HepG2 (cell line): Measurements from ENCODE around the gene ITPK1. TPM values are rescaled to one million over a fixed set of nuclear protein-coding genes. Genes with fewer than 3 reads are reported as not detected.

Experiments
- CBX2 ChIP-seq, 2 experiments: fragments of 200-600 bp in 1 of 2; sonication (generic); formaldehyde crosslinking in 1 of 2; IDR thresholded peaks; 2 replicates each; pipeline versions ENCODE4 v1.7.0 to v1.8.1; 2018 to 2022; ENCODE audit warnings: low read depth in 2 of 2, low read length in 1 of 2, mild to moderate bottlenecking in 1 of 2, missing genetic modification reagents in 1 of 2
- ETV5 ChIP-seq: IDR thresholded peaks from 2 replicates; pipeline ENCODE4 v1.6.1; 2018; ENCODE audit warnings: missing biosample characterization, missing genetic modification reagents, inconsistent platforms, borderline replicate concordance
- FOXK1 ChIP-seq: sonication (generic); formaldehyde crosslinking; IDR thresholded peaks from 2 replicates; pipeline ENCODE4 v1.4.0; 2020; ENCODE audit warnings: low read depth, missing genetic modification reagents, borderline replicate concordance
- FOXK2 ChIP-seq: fragments of 450-650 bp; IDR thresholded peaks from 2 replicates; pipeline ENCODE4 v1.6.1; 2016
- GABPA ChIP-seq, 2 experiments: IDR thresholded peaks; 2 replicates each; pipeline ENCODE4 v1.6.1; 2011 to 2016; ENCODE audit warnings: low read depth in 2 of 2, low read length in 1 of 2, missing biosample characterization in 1 of 2, missing genetic modification characterization in 1 of 2
- HCFC1 ChIP-seq: fragments of 150-350 bp; IDR thresholded peaks from 2 replicates; pipeline ENCODE4 v1.6.1; 2014; ENCODE audit warnings: low read depth, low read length
- IRX3 ChIP-seq: sonication (generic); formaldehyde crosslinking; IDR thresholded peaks from 2 replicates; pipeline ENCODE4 v1.8.1; 2023; ENCODE audit warnings: mild to moderate bottlenecking, low read depth, missing genetic modification reagents, borderline replicate concordance
- KMT2B ChIP-seq: IDR thresholded peaks from 2 replicates; pipeline ENCODE4 v1.6.1; 2016; ENCODE audit warnings: missing genetic modification reagents, missing compliant biosample characterization
- NAIF1 ChIP-seq: sonication (generic); formaldehyde crosslinking; IDR thresholded peaks from 2 replicates; pipeline ENCODE4 v1.5.0; 2020; ENCODE audit warnings: mild to moderate bottlenecking, missing genetic modification reagents, borderline replicate concordance
- NFYC ChIP-seq: IDR thresholded peaks from 2 replicates; pipeline ENCODE4 v1.6.1; 2016; ENCODE audit warnings: missing genetic modification reagents, missing compliant biosample characterization
- NRL ChIP-seq: sonication (generic); formaldehyde crosslinking; IDR thresholded peaks from 2 replicates; pipeline ENCODE4 v1.5.0; 2020; ENCODE audit warnings: missing genetic modification reagents, mild to moderate bottlenecking, moderate library complexity, borderline replicate concordance
- RAD21 ChIP-seq: fragments of 450-650 bp; formaldehyde crosslinking; IDR thresholded peaks from 2 replicates; pipeline ENCODE4 v1.5.0; 2020; ENCODE audit warnings: mild to moderate bottlenecking
- RARG ChIP-seq: sonication (generic); formaldehyde crosslinking; IDR thresholded peaks from 2 replicates; pipeline ENCODE4 v1.4.0; 2020; ENCODE audit warnings: low read depth, mild to moderate bottlenecking, missing genetic modification reagents
- SMAD9 ChIP-seq: sonication (generic); formaldehyde crosslinking; IDR thresholded peaks from 2 replicates; pipeline ENCODE4 v1.5.1; 2020; ENCODE audit warnings: mild to moderate bottlenecking, missing genetic modification reagents
- SOX5 ChIP-seq: IDR thresholded peaks from 2 replicates; pipeline ENCODE4 v1.6.1; 2016; ENCODE audit warnings: borderline replicate concordance
- SPEN ChIP-seq: sonication (generic); formaldehyde crosslinking; IDR thresholded peaks from 2 replicates; pipeline ENCODE4 v1.5.1; 2020; ENCODE audit warnings: low read depth, mild to moderate bottlenecking, missing genetic modification reagents
- ZFP41 ChIP-seq: sonication (generic); formaldehyde crosslinking; IDR thresholded peaks from 2 replicates; pipeline ENCODE4 v1.4.0; 2020; ENCODE audit warnings: mild to moderate bottlenecking, missing genetic modification reagents, borderline replicate concordance
- ZNF234 ChIP-seq: sonication (generic); formaldehyde crosslinking; conservative IDR thresholded peaks from 2 replicates; pipeline ENCODE4 v1.5.1; 2020; ENCODE audit warnings: mild to moderate bottlenecking, missing genetic modification reagents
- ZNF431 ChIP-seq: sonication (generic); formaldehyde crosslinking; IDR thresholded peaks from 2 replicates; pipeline ENCODE4 v1.9.0; 2022; ENCODE audit warnings: missing genetic modification reagents, low read depth, mild to moderate bottlenecking, borderline replicate concordance
- ZNF562 ChIP-seq: sonication (generic); formaldehyde crosslinking; IDR thresholded peaks from 2 replicates; pipeline ENCODE4 v1.8.0; 2022; ENCODE audit warnings: missing genetic modification reagents, borderline replicate concordance
- polyA plus RNA-seq, 8 experiments: library from polyadenylated mRNA; depleted of rRNA in 3 of 8; stranded (reverse) in 7 of 8; unstranded in 1 of 8; fragments of >200 nt; fragmentation: Illumina TruSeq in 4 of 8; extraction: Trizol in 4 of 8; gene quantifications; 2 replicates each; pipeline versions ENCODE4 v1.2.1 to v1.2.3, GENCODE V29; 2011 to 2016; ENCODE audit warnings: low read depth in 4 of 8, missing spikeins in 1 of 8, mixed read lengths in 1 of 8; ENCODE audit not compliant: insufficient read depth in 1 of 8
- total RNA-seq, 5 experiments: library from RNA; depleted of rRNA; stranded (reverse); fragments of >200 nt; fragmentation: Illumina TruSeq; extraction: Trizol; gene quantifications; 2 replicates each; pipeline ENCODE4 v1.2.3, GENCODE V29; 2016; ENCODE audit warnings: low read depth in 1 of 5
- TF ChIP-seq, protein P1 (sequence below): sonication (generic); formaldehyde crosslinking; IDR thresholded peaks from 2 replicates; pipeline ENCODE4 v1.4.0; 2020; ENCODE audit warnings: mild to moderate bottlenecking, missing genetic modification reagents
- TF ChIP-seq, protein P2 (sequence below): IDR thresholded peaks from 2 replicates; pipeline ENCODE4 v1.6.1; 2016; ENCODE audit warnings: low read depth, control low read depth
- TF ChIP-seq, protein P3 (sequence below): sonication (generic); formaldehyde crosslinking; IDR thresholded peaks from 2 replicates; pipeline ENCODE4 v1.8.1; 2023; ENCODE audit warnings: mild to moderate bottlenecking, inconsistent platforms, moderate library complexity, missing genetic modification reagents, borderline replicate concordance
- TF ChIP-seq, protein P4 (sequence below): sonication (generic); formaldehyde crosslinking; IDR thresholded peaks from 2 replicates; pipeline ENCODE4 v1.4.0; 2020; ENCODE audit warnings: missing genetic modification reagents

The ITPK1 gene
- total and polyA plus RNA-seq, 2 of the 13 experiments (the other 11 are each of a cell fraction or from before 2014, with no cell fraction given), result 20.5 to 47.5 TPM

DNA sequence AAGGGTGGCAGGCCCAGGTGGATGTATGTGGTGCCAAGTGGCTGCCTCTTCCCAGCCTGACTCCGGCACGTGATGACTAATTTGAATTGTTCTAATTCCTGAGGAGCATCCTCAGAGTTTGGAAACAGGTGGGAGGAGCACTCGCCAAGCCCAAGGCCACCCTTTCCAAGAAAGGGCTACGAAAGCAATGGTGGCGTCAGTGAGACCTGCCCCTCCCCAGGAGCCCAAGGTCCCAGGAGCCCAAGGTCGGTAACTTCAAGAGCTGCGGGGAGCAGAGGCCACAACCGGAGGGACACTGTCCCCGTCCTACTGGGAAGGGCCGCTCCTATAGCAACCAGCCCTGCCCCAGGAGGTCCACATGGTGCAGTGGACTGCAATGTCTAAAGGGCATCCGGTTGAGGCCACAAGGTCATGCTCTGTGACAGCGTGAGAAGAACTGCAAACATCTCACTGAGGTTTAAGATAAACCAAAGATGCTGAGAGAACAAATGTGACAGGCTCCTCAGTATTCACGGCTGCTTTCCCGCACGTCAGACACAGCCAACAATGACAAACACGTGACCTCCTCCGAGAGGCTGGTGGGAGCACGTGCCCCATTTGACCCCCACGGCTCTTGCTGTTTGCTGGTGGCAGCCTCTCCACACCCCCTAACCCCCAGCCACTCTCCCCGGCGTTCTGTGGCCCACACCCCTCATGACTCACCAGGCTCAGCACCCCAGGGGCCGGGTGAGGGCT, 79.6 kb downstream of the ITPK1 start (continued):
- TF ChIP-seq, protein P1, sequence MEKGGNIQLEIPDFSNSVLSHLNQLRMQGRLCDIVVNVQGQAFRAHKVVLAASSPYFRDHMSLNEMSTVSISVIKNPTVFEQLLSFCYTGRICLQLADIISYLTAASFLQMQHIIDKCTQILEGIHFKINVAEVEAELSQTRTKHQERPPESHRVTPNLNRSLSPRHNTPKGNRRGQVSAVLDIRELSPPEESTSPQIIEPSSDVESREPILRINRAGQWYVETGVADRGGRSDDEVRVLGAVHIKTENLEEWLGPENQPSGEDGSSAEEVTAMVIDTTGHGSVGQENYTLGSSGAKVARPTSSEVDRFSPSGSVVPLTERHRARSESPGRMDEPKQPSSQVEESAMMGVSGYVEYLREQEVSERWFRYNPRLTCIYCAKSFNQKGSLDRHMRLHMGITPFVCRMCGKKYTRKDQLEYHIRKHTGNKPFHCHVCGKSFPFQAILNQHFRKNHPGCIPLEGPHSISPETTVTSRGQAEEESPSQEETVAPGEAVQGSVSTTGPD (CRISPR knock-in tag), result 0 out of 2 replicates have a peak, but pooled peaks have one; percentile 36
- TF ChIP-seq RAD21 (CRISPR knock-in tag) (no peak), NAIF1 (no peak), SPEN (CRISPR knock-in tag) (peak; percentile 53; the same call in 1 of the 2 replicates), HCFC1 (no peak), SMAD9 (CRISPR knock-in tag) (no peak), FOXK1 (CRISPR knock-in tag) (peak; percentile 71; the same call in 1 of the 2 replicates), ETV5 (peak; percentile 99), SOX5 (CRISPR knock-in tag) (peak; percentile 85), NRL (CRISPR knock-in tag) (no peak; the same call in 1 of the 2 replicates), IRX3 (CRISPR knock-in tag) (no peak), FOXK2 (peak; percentile 31; the same call in 1 of the 2 replicates), ZNF431 (no peak), NFYC (CRISPR knock-in tag) (no peak), RARG (no peak), ZNF234 (CRISPR knock-in tag) (no peak), CBX2 (IDR thresholded peaks at IDR 0.05; ENCODE audit: low read depth, low read length) (no peak), CBX2 (CRISPR knock-in tag; IDR thresholded peaks at IDR 0.05; ENCODE audit: low read depth) (no peak), GABPA (IDR thresholded peaks at IDR 0.05; ENCODE audit: low read depth, low read length) (no peak), GABPA (CRISPR knock-in tag; IDR thresholded peaks at IDR 0.05; ENCODE audit: low read depth) (no peak), ZNF562 (CRISPR knock-in tag) (no peak), ZFP41 (CRISPR knock-in tag) (peak; percentile 83; the same call in 1 of the 2 replicates), KMT2B (no peak)
- TF ChIP-seq, protein P2, sequence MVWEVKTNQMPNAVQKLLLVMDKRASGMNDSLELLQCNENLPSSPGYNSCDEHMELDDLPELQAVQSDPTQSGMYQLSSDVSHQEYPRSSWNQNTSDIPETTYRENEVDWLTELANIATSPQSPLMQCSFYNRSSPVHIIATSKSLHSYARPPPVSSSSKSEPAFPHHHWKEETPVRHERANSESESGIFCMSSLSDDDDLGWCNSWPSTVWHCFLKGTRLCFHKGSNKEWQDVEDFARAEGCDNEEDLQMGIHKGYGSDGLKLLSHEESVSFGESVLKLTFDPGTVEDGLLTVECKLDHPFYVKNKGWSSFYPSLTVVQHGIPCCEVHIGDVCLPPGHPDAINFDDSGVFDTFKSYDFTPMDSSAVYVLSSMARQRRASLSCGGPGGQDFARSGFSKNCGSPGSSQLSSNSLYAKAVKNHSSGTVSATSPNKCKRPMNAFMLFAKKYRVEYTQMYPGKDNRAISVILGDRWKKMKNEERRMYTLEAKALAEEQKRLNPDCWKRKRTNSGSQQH (CRISPR knock-in tag), result peak; percentile 67; the same call in 1 of the 2 replicates
- TF ChIP-seq, protein P3, sequence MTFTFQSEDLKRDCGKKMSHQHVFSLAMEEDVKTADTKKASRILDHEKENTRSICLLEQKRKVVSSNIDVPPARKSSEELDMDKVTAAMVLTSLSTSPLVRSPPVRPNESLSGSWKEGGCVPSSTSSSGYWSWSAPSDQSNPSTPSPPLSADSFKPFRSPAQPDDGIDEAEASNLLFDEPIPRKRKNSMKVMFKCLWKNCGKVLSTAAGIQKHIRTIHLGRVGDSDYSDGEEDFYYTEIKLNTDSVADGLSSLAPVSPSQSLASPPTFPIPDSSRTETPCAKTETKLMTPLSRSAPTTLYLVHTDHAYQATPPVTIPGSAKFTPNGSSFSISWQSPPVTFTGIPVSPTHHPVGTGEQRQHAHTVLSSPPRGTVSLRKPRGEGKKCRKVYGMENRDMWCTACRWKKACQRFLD (CRISPR knock-in tag), result no peak
- TF ChIP-seq, protein P4, sequence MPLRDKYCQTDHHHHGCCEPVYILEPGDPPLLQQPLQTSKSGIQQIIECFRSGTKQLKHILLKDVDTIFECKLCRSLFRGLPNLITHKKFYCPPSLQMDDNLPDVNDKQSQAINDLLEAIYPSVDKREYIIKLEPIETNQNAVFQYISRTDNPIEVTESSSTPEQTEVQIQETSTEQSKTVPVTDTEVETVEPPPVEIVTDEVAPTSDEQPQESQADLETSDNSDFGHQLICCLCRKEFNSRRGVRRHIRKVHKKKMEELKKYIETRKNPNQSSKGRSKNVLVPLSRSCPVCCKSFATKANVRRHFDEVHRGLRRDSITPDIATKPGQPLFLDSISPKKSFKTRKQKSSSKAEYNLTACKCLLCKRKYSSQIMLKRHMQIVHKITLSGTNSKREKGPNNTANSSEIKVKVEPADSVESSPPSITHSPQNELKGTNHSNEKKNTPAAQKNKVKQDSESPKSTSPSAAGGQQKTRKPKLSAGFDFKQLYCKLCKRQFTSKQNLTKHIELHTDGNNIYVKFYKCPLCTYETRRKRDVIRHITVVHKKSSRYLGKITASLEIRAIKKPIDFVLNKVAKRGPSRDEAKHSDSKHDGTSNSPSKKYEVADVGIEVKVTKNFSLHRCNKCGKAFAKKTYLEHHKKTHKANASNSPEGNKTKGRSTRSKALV (CRISPR knock-in tag), result no peak
